H9 (cell line): ENCODE results near the gene MYO18B. TPM values are rescaled to one million over a fixed set of nuclear protein-coding genes. Genes with fewer than 3 reads are reported as not detected.

Experiments used
- DNase-seq: peaks from one replicate; pipeline ENCODE4 v3.0.0-alpha.2; 2017
- H2AFZ ChIP-seq: one replicate; pipeline ENCODE4 v1.6.1; 2013; ENCODE audit warnings: mild to moderate bottlenecking, low read length, control low read depth, moderate library complexity
- H2AK5ac ChIP-seq: 2 replicates; pipeline ENCODE4 v1.6.1; 2013; ENCODE audit warnings: low read length, control low read depth, mixed read lengths; ENCODE audit not compliant: insufficient read length
- H2BK120ac ChIP-seq: one replicate; pipeline ENCODE4 v1.6.1; 2013; ENCODE audit warnings: low read depth, mild to moderate bottlenecking, low read length, control low read depth, inconsistent platforms; ENCODE audit not compliant: poor library complexity, severe bottlenecking
- H2BK12ac ChIP-seq: 2 replicates; pipeline ENCODE4 v1.6.1; 2013; ENCODE audit warnings: low read length, control low read depth, mixed read lengths, low read depth; ENCODE audit not compliant: insufficient read length
- H2BK15ac ChIP-seq: 2 replicates; pipeline ENCODE4 v1.6.1; 2013; ENCODE audit warnings: low read depth, low read length, control low read depth
- H2BK20ac ChIP-seq: one replicate; pipeline ENCODE4 v1.6.1; 2013; ENCODE audit warnings: low read depth, mild to moderate bottlenecking, low read length, control low read depth, inconsistent platforms; ENCODE audit not compliant: poor library complexity, severe bottlenecking
- H2BK5ac ChIP-seq: 2 replicates; pipeline ENCODE4 v1.6.1; 2013; ENCODE audit warnings: low read length, control low read depth, mixed read lengths; ENCODE audit not compliant: insufficient read length
- H3K14ac ChIP-seq: 2 replicates; pipeline ENCODE4 v1.6.1; 2013; ENCODE audit warnings: low read length, control low read depth; ENCODE audit not compliant: insufficient read depth
- H3K18ac ChIP-seq: 2 replicates; pipeline ENCODE4 v1.6.1; 2013; ENCODE audit warnings: low read depth, mild to moderate bottlenecking, mixed read lengths, low read length, control low read depth; ENCODE audit not compliant: insufficient read length
- H3K23ac ChIP-seq: 2 replicates; pipeline ENCODE4 v1.6.1; 2013; ENCODE audit warnings: low read length, control low read depth, mixed read lengths, low read depth; ENCODE audit not compliant: insufficient read length
- H3K23me2 ChIP-seq: 2 replicates; pipeline ENCODE4 v1.6.1; 2013; ENCODE audit warnings: low read depth, mild to moderate bottlenecking, mixed read lengths, low read length, control low read depth; ENCODE audit not compliant: insufficient read length, poor library complexity, severe bottlenecking
- H3K27ac ChIP-seq: 2 replicates; pipeline ENCODE4 v1.5.1; 2013; ENCODE audit warnings: low read length, control low read depth, mixed read lengths, low read depth; ENCODE audit not compliant: insufficient read length
- H3K27me3 ChIP-seq: 2 replicates; pipeline ENCODE4 v1.6.1; 2013; ENCODE audit warnings: low read length, control low read depth, inconsistent platforms; ENCODE audit not compliant: insufficient read depth
- H3K4ac ChIP-seq: 2 replicates; pipeline ENCODE4 v1.6.1; 2013; ENCODE audit warnings: low read depth, mild to moderate bottlenecking, control low read depth, inconsistent platforms, low read length, moderate library complexity
- H3K4me1 ChIP-seq: 2 replicates; pipeline ENCODE4 v1.6.1; 2013; ENCODE audit warnings: low read length, control low read depth, inconsistent platforms; ENCODE audit not compliant: insufficient read depth
- H3K4me2 ChIP-seq: 2 replicates; pipeline ENCODE4 v1.6.1; 2013; ENCODE audit warnings: low read length, control low read depth, mixed read lengths; ENCODE audit not compliant: insufficient read length, insufficient read depth
- H3K56ac ChIP-seq: 2 replicates; pipeline ENCODE4 v1.6.1; 2013; ENCODE audit warnings: low read depth, mild to moderate bottlenecking, mixed read lengths, low read length, control low read depth; ENCODE audit not compliant: insufficient read length
- H3K79me1 ChIP-seq: 2 replicates; pipeline ENCODE4 v1.6.1; 2013; ENCODE audit warnings: low read depth, mild to moderate bottlenecking, moderate library complexity, low read length, control low read depth, inconsistent platforms; ENCODE audit not compliant: insufficient read depth, poor library complexity, severe bottlenecking
- H3K79me2 ChIP-seq: 2 replicates; pipeline ENCODE4 v1.6.1; 2013; ENCODE audit warnings: low read length, control low read depth, inconsistent platforms; ENCODE audit not compliant: insufficient read depth
- H3K9ac ChIP-seq: 2 replicates; pipeline ENCODE4 v1.6.1; 2013; ENCODE audit warnings: low read length, control low read depth, mixed read lengths; ENCODE audit not compliant: insufficient read length; ENCODE audit errors: extremely low read depth
- H3K9me3 ChIP-seq: one replicate; pipeline ENCODE4 v1.6.1; 2013; ENCODE audit warnings: low read depth, low read length, inconsistent platforms; ENCODE audit not compliant: control insufficient read depth
- H3T11ph ChIP-seq: one replicate; pipeline ENCODE4 v1.6.1; 2013; ENCODE audit warnings: mild to moderate bottlenecking, low read length, control low read depth, inconsistent platforms
- H4K20me1 ChIP-seq: one replicate; pipeline ENCODE4 v1.6.1; 2013; ENCODE audit not compliant: control insufficient read depth, insufficient read length, insufficient read depth
- H4K5ac ChIP-seq: 2 replicates; pipeline ENCODE4 v1.6.1; 2013; ENCODE audit warnings: low read depth, mild to moderate bottlenecking, mixed read lengths, low read length, control low read depth; ENCODE audit not compliant: insufficient read length
- H4K8ac ChIP-seq: replicated peaks from 2 replicates; pipeline ENCODE4 v1.6.1; 2013; ENCODE audit warnings: low read length, control low read depth, mixed read lengths, low read depth; ENCODE audit not compliant: insufficient read length
- H4K91ac ChIP-seq: 2 replicates; pipeline ENCODE4 v1.6.1; 2013; ENCODE audit warnings: low read depth, mild to moderate bottlenecking, moderate library complexity, mixed read lengths, low read length, control low read depth; ENCODE audit not compliant: insufficient read length
- H3K27ac Mint-ChIP-seq, 3 experiments: 2 replicates in 2 of 3; 3 replicates in 1 of 3; pipeline ENCODE4 v1.8.0; 2020 to 2021; ENCODE audit warnings: mixed read lengths in 3 of 3, mild to moderate bottlenecking in 1 of 3, moderate library complexity in 1 of 3
- H3K27me3 Mint-ChIP-seq: 2 replicates; pipeline ENCODE4 v1.8.0; 2021; ENCODE audit warnings: low read depth, mild to moderate bottlenecking, moderate library complexity, mixed read lengths
- H3K36me3 Mint-ChIP-seq, 3 experiments: 2 replicates in 2 of 3; 3 replicates in 1 of 3; pipeline ENCODE4 v1.8.0; 2020 to 2021; ENCODE audit warnings: low read depth in 3 of 3, mixed read lengths in 3 of 3; ENCODE audit not compliant: insufficient read depth in 1 of 3
- H3K4me1 Mint-ChIP-seq, 2 experiments: 2 replicates each; pipeline ENCODE4 v1.8.0; 2020; ENCODE audit warnings: mixed read lengths in 2 of 2
- H3K4me3 Mint-ChIP-seq, 2 experiments: 2 replicates in 1 of 2; 3 replicates in 1 of 2; pipeline ENCODE4 v1.8.0; 2020 to 2021; ENCODE audit warnings: mild to moderate bottlenecking in 2 of 2, mixed read lengths in 2 of 2, moderate library complexity in 1 of 2
- H3K9me3 Mint-ChIP-seq, 2 experiments: 2 replicates in 1 of 2; 3 replicates in 1 of 2; pipeline ENCODE4 v1.8.0; 2020; ENCODE audit warnings: mild to moderate bottlenecking in 2 of 2, mixed read lengths in 2 of 2, moderate library complexity in 1 of 2
- CTCF ChIP-seq: fragments of 200-600 bp; sonication (generic); conservative IDR thresholded peaks from 3 replicates; pipeline ENCODE4 v1.8.0; 2021; ENCODE audit warnings: antibody characterized with exemption, mild to moderate bottlenecking
- WGBS: extraction: QIAGEN DNeasy Blood & Tissue Kit; methylation state at CpG from one replicate; pipeline ENCODE4 v1.1.7; 2013; ENCODE audit warnings: missing lambda C conversion rate, low lambda C conversion rate, mixed read lengths; ENCODE audit not compliant: insufficient read length; ENCODE audit errors: extremely low coverage; 5-methylcytosine and 5-hydroxymethylcytosine counted together
- total RNA-seq: library from RNA; stranded (reverse); gene quantifications from 2 replicates; pipeline ENCODE4 v1.2.1, GENCODE V29; 2021

MYO18B gene
- total RNA-seq, 1 experiment from 2014 or later: 0.46 TPM

- no peaks in the 10 kb centered on the region for H3K79me1 ChIP-seq
- H3K4me2 ChIP-seq: no peak overlapping the region
- Mint-ChIP-seq H3K9me3 (no peaks in the 10 kb centered on the region), H3K27me3 (peaks cover 2% of the 10 kb centered on the region; the same call in 1 of the 2 replicates), H3K36me3 (no peaks in the 10 kb centered on the region), H3K4me1 (peaks cover 6% of the 10 kb centered on the region in 2 experiments), H3K27ac (no peak overlapping the region), H3K4me3 (no peak overlapping the region)
- no peak overlapping the region for H2BK15ac ChIP-seq
- H3K9ac ChIP-seq: no peak overlapping the region
- H2AFZ ChIP-seq: no peak overlapping the region
- no peaks in the 10 kb centered on the region for H3K23me2 ChIP-seq
- no peak overlapping the region for H4K5ac ChIP-seq
- no CpG with 5 or more reads among the region's 2 CpGs for WGBS
- H3K79me2 ChIP-seq: no peaks in the 10 kb centered on the region
- no peaks in the 10 kb centered on the region for H3K27me3 ChIP-seq
- H4K8ac ChIP-seq: no peak overlapping the region
- no peak for DNase-seq
- no peak overlapping the region for H3K56ac ChIP-seq
- H2BK12ac ChIP-seq: no peak overlapping the region
- H3K27ac ChIP-seq: no peak overlapping the region
- H2BK20ac ChIP-seq: no peak overlapping the region
- no peak for TF ChIP-seq CTCF
- H3K23ac ChIP-seq: no peak overlapping the region
- no peaks in the 10 kb centered on the region for H4K20me1 ChIP-seq
- no peaks in the 10 kb centered on the region for H3K4me1 ChIP-seq
- no peak overlapping the region for H2AK5ac ChIP-seq
- no peak overlapping the region for H3K4ac ChIP-seq
- H3T11ph ChIP-seq: no peak overlapping the region
- no peak overlapping the region for H3K14ac ChIP-seq
- H2BK120ac ChIP-seq: no peak overlapping the region
- H3K18ac ChIP-seq: no peak overlapping the region
- no peaks in the 10 kb centered on the region for H3K9me3 ChIP-seq
- no peak overlapping the region for H2BK5ac ChIP-seq
- H4K91ac ChIP-seq: no peak overlapping the region
These were observed 40.8 kb downstream of the MYO18B start for GRCh38 chr22:25782831-25783230.
